ENCODE data around the gene HGFAC. TPM values are rescaled to one million over a fixed set of nuclear protein-coding genes. Genes with fewer than 3 reads are reported as not detected.

Gene HGFAC
- total and polyA plus RNA-seq, 8 donors: 0.50 to 3.4 (median 1.2) TPM; not detected in 5

DNA sequence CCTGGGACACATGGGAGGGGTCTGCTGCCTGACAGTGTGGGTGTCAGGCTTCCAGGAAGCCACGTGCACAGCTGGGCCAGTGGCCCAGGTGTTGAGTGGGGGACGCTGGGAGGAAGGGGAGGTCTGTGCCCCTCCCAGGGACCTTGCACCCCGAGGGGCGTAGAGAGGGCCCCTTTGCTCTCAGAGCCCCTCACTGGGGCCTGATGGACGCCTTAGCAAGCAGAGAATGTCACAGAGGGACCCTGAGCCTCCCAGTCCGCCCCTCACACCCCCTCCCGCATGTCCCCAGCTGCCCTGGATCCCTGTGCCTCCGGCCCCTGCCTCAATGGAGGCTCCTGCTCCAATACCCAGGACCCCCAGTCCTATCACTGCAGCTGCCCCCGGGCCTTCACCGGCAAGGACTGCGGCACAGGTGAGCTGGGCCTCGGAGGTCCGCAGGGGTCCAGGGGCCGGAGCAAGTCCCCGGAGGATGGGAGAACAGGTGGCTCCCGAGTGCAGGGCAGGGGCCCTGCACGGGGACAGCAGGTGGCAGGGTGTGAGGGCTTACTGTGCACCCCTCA lies 2.1 kb downstream of the HGFAC start:
- H3K9me3 ChIP-seq: no peaks in the 10 kb centered on the region
- H3K4me1 ChIP-seq: peaks cover 0 to 9% (median 8%) of the 10 kb centered on the region in 4 donors
- TF ChIP-seq CTCF (IDR thresholded peaks at IDR 0.05) (peak in 1 of 7 experiments; percentile 46), POLR2AphosphoS5 (IDR thresholded peaks at IDR 0.05) (no peak), POLR2A (IDR thresholded peaks at IDR 0.05) (no peak)
- no peaks in the 10 kb centered on the region for H3K36me3 ChIP-seq
- H3K27me3 ChIP-seq: no peaks in the 10 kb centered on the region
- no peak for DNase-seq
- WGBS, 5 donors: 64 to 85% (median 68%) methylated on average over 10 to 17 of the region's 17 CpGs
- no peak overlapping the region for H3K4me3 ChIP-seq
- no peak overlapping the region for H3K27ac ChIP-seq
- intact Hi-C loops (cut with DNase I; ENCODE audit: low total_unique reads): loop anchor here (5.0 kb wide), 1 partner anchor 97 kb away; no protein-coding TSS in a partner anchor

- Histone ChIP-seq H3K27me3 (no peaks in the 10 kb centered on the region), H3K4me1 (peaks cover 0 to 9% (median 8%) of the 10 kb centered on the region in 4 donors), H3K27ac (no peak overlapping the region), H3K9me3 (no peaks in the 10 kb centered on the region), H3K4me3 (no peak overlapping the region), H3K36me3 (no peaks in the 10 kb centered on the region)
- TF ChIP-seq EP300 (IDR thresholded peaks at IDR 0.05): no peak
- no peak for TF ChIP-seq CTCF (IDR thresholded peaks at IDR 0.05)
- no peak for TF ChIP-seq POLR2AphosphoS5 (IDR thresholded peaks at IDR 0.05)
- TF ChIP-seq POLR2A (IDR thresholded peaks at IDR 0.05): no peak
- DNase-seq: no peak
- 84 to 95% (median 91%) methylated on average over 9 to 56 of the region's 56 CpGs for WGBS, 5 donors
- intact Hi-C loops (cut with DNase I; ENCODE audit: low total_unique reads): loop anchor here (5.0 kb wide), 1 partner anchor 97 kb away; no protein-coding TSS in a partner anchor
Measured at GRCh38 chr4:3444351-3445110, 2.8 kb downstream of the HGFAC start.

DNA sequence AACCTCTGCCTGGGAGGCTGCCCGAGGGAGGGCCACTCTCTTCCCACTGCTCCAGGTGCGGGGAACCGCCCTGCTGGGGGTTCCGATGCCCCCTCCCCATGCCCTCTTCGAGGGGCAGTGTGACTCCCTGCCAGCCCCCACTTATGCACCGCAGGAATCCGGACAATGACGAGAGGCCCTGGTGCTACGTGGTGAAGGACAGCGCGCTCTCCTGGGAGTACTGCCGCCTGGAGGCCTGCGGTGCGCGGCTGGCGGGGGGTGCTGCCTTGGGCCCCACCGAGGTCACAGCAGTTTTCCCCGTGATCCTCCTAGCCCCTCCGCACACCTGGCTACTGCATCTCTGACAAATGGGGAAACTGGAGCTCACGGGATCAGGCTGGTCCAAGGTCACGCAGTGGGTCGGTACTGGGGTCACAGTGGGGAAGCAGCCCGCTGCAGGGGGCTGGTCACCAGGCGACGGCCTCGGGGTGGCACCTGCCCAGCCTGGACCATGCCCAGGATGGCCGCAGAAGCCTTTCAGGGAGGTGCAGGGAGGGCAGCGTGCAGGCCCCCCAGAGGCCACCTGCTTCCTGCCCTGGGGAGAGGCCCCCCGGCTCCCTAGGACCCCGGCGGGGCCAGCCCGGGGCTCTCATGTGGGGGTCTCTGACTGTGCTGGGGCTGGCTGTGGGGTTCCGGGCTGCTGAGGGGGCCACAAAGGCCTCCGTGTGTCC lies 3.5 kb downstream of the HGFAC start:
- WGBS, 5 donors: 84 to 89% (median 84%) methylated on average over 18 to 34 of the region's 34 CpGs
- TF ChIP-seq POLR2A (IDR thresholded peaks at IDR 0.05) (no peak), EP300 (IDR thresholded peaks at IDR 0.05) (no peak), CTCF (IDR thresholded peaks at IDR 0.05) (no peak), POLR2AphosphoS5 (IDR thresholded peaks at IDR 0.05) (no peak)
- intact Hi-C loops (cut with DNase I; ENCODE audit: low total_unique reads): no loop called here
- Histone ChIP-seq H3K4me1 (peaks cover 0 to 9% (median 8%) of the 10 kb centered on the region in 4 donors), H3K27ac (no peak overlapping the region), H3K9me3 (no peaks in the 10 kb centered on the region), H3K4me3 (no peak overlapping the region), H3K36me3 (no peaks in the 10 kb centered on the region), H3K27me3 (no peaks in the 10 kb centered on the region)
- no peak for DNase-seq

GRCh38 chr4:3445829-3446545 lies 4.2 kb downstream of the HGFAC start:
- Histone ChIP-seq H3K27me3 (no peaks in the 10 kb centered on the region), H3K4me1 (peaks cover 0 to 10% (median 8%) of the 10 kb centered on the region in 4 donors), H3K4me3 (no peak overlapping the region), H3K36me3 (no peaks in the 10 kb centered on the region), H3K27ac (no peak overlapping the region), H3K9me3 (no peaks in the 10 kb centered on the region)
- no peak for TF ChIP-seq POLR2AphosphoS5 (IDR thresholded peaks at IDR 0.05)
- intact Hi-C loops (cut with DNase I; ENCODE audit: low total_unique reads): no loop called here
- no peak for DNase-seq
- 79 to 95% (median 94%) methylated on average over 23 to 34 of the region's 34 CpGs for WGBS, 5 donors
